Omental fat pad (tissue), 4 donors: ENCODE results near the gene NR2F1. TPM values are rescaled to one million over a fixed set of nuclear protein-coding genes. Genes with fewer than 3 reads are reported as not detected.

Experiments
- ATAC-seq: fragments of 150-250 bp; one replicate; pipeline ENCODE4 v1.9.1; 2016; ENCODE audit warnings: mild to moderate bottlenecking, moderate library complexity; ENCODE audit not compliant: low FRiP score
- DNase-seq: peaks from one replicate; pipeline ENCODE4 v3.0.0-alpha.2; 2019; ENCODE audit warnings: low spot score
- total RNA-seq, 4 donors: library from RNA; depleted of rRNA; stranded (reverse); fragments of >200 nt; gene quantifications; one replicate each; pipeline ENCODE4 v1.1.0, GENCODE V29; 2016
- TF ChIP-seq, protein P1 (sequence below), 3 donors: fragments of 450-650 bp; IDR thresholded peaks; one replicate each; pipeline ENCODE4 v1.5.1; 2016 to 2017; ENCODE audit warnings: antibody characterized with exemption in 3 of 3, mild to moderate bottlenecking in 3 of 3, moderate library complexity in 2 of 3

NR2F1 gene
- total RNA-seq, 4 donors from 2014 or later = 15.6 to 117 (median 68.3) TPM

DNA sequence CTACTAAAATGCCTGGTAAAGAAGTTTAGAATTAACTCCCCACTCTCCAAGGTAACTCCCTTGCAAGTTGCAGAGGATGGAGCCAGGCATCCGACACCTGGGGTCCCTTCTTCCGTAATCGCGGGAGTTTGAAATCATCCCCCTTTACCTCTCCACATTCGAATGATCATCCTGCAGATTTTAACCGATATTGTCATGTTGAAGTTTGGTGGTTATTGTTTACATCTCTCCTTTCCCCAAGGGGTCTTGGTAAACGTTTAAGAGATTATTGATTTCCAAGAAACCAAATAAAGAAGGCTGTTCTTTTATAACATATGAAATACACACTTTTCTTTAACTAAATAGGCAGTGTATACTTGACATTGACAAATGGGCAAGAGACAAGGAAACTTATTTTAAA is 26.7 kb downstream of the NR2F1 start:
- ATAC-seq (no peak), DNase-seq (no peak)
- TF ChIP-seq, protein P1, sequence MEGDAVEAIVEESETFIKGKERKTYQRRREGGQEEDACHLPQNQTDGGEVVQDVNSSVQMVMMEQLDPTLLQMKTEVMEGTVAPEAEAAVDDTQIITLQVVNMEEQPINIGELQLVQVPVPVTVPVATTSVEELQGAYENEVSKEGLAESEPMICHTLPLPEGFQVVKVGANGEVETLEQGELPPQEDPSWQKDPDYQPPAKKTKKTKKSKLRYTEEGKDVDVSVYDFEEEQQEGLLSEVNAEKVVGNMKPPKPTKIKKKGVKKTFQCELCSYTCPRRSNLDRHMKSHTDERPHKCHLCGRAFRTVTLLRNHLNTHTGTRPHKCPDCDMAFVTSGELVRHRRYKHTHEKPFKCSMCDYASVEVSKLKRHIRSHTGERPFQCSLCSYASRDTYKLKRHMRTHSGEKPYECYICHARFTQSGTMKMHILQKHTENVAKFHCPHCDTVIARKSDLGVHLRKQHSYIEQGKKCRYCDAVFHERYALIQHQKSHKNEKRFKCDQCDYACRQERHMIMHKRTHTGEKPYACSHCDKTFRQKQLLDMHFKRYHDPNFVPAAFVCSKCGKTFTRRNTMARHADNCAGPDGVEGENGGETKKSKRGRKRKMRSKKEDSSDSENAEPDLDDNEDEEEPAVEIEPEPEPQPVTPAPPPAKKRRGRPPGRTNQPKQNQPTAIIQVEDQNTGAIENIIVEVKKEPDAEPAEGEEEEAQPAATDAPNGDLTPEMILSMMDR (IDR thresholded peaks at IDR 0.05) = no peak

DNA sequence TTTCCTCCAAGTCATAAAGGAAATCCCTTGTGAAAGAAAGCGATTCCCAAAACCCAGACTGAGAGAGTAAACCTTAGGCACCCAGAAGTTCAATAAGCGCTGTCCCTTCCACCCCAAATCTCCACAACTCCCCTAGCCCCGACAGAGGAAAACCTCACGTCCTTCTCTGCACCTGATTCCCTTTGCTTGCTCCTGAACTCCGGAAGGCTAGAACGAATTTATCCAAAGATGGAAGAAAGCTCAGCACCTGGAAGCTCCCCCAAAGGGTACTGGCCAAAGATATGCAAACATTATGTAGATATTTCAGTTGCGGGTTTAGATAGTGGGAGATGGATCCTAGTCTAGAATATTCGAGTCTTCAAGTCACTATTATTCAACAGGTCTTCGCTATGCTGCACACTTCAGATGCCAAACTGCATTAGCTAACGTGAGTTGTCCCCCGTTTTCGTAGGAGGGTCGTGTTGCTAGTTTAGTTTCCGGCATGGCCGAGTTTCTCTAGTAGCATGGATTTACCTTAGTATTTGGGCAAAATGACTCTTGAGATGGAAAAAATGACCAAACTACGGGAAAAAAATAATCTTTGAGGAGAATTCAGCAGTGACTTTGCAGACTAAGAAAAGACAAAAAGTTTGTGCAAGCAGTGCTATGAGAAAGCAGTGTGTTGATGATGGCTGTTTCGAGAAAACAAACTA is 27.7 kb downstream of the NR2F1 start:
- TF ChIP-seq, protein P1 (IDR thresholded peaks at IDR 0.05) = no peak
- DNase-seq = no peak
- ATAC-seq = no peak

DNA sequence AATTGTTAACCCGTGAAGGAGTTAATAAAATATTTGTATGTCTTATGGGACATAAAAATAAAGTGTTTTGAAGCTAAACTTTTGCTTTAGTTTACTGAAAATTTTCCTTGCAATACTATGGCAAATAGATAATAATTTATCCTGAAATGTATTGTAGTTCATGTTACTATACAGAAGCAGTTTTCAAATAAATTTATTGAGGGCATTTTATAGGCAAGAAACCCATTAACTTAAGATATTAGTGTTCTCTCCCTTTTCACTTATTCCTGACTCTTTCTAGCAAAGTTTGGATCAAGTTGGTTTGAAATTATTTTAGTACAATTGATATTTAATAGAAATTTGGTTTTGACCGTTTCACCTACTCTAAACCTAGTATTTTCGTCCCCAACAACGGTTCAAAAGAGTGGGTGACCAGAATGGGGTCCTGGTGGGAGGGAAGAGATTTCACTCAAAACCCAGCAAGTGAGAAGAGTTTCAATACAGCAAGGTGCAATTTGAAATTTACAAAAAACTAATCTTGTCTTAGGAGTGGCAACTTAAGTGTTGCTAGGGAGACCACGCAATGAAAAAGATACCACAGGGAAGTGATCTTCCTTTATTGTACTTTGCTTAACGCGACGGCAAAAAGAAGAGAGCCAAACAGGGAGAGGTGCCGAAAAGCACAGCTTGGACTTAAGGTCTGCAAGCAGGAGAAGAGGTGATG is 28.4 kb downstream of the NR2F1 start:
- ATAC-seq (no peak), DNase-seq (no peak)
- TF ChIP-seq, protein P1 (IDR thresholded peaks at IDR 0.05) = no peak

DNA sequence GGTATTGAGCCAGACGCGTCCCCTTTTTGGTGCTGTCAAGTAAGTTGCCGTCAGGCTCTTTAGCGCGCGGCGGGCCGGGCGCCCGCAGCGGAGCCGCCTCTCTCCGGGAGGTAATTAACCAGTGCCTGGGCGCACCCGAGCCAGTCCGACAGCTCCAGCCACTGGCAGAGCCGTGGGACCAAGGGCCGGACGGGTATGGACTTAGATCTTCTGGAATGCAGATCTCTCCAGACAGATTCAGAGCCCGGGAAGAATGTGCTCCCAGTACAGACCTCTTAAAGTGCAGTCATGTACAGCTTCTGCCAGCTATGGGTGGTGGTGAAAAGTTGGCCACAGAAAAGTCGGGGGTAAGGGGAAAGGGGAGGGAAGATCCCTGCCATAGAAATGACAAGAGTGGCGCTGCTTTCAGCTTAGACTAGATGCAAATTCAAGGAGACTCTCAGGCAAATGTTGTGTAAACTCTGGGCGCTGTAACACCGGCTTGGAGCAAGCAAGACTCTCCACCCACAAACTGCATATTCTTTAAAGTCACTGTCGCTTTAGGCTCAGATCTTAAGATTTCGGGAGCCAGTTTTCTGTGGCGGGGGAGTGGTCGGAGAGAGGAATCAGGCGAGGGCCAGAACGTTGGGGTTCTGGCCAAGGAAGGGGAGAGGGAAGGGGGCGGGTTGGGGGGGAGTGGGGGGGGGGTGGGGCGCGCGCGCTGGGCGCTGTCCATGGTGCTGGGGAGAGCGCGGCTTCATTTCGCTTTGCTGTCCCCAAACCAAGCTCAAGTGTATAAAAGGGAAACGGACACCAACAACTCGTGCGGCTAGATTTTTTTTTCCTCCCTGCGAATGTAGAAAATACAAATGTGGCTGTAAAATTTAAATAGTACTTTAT is 29.2 kb downstream of the NR2F1 start:
- peak; percentile 41 for ATAC-seq

DNA sequence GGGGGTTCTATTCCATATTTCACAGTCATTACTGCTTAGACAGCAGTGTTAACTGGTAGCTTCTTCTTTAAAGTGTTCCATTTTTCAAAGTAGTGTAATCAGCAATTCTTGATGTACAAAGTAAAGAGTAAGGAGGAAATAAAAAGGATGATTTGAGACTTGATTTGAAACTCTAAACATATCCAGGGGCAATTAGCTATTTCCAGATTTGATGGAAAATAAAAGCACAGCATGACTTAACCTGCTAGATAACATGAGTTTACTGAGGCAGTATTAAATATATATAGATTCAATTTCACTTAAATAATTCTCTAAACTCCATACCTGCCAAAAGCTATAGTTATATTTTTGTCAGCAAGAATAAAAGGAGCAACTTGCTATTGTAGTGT is 29.8 kb downstream of the NR2F1 start:
- TF ChIP-seq, protein P1 (IDR thresholded peaks at IDR 0.05) = no peak

More for the DNA sequence above, 29.2 kb downstream of the NR2F1 start:
- TF ChIP-seq, protein P1 (IDR thresholded peaks at IDR 0.05) = no peak
- DNase-seq = no peak

DNA sequence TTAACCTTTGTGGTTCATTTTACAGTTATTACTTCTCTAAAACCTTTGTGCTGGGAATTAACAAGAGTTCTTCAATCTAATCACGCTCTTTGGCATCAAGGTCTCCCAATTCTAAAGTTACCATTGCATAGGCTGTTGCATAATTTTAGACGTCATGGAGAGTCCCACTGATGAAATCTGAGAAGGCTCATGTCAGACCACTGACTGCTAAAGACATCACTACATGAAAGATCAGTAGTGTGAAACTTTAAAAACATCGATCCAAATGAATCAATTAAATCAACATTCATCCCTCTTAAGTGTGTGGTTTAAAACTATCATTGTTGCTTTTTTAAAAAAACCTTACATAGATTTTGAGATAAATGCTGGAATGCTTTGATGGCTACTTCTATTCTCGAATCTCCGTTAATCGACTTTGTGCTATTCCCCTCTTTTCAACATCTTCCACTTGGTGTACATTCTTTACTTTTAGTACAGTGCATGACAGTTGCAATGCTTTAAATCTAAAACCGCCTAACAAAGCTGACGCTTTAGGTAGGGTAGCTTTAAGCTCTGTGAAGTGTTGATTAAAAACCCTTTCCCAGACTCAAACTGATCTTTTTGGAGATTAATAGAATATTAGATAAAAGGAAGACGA is 33.6 kb downstream of the NR2F1 start:
- no peak for DNase-seq
- TF ChIP-seq, protein P1 (IDR thresholded peaks at IDR 0.05) = no peak
- ATAC-seq = no peak

More for the DNA sequence above, 29.8 kb downstream of the NR2F1 start:
- ATAC-seq (no peak), DNase-seq (no peak)
